Activated T-cell treated with anti-CD3 and anti-CD28 coated beads, Interleukin-2, amount 50 U/mL, for 72 hours (primary cell): ENCODE measurements around the gene TENT5A. TPM values are rescaled to one million over a fixed set of nuclear protein-coding genes. Genes with fewer than 3 reads are reported as not detected.

Experiments
- ATAC-seq, 2 donors: fragments of 150-1000 bp; cut with Tn5 transposase; replicated peaks in 1 of 2; 2 replicates each; pipeline ENCODE4 v1.10.0; 2021; ENCODE audit warnings: moderate library complexity in 2 of 2, mild to moderate bottlenecking in 1 of 2
- DNase-seq, 2 donors: peaks; one replicate each; pipeline ENCODE4 v3.0.0; 2021 to 2022; ENCODE audit warnings: mixed read lengths in 1 of 2
- H3K27ac Mint-ChIP-seq: one replicate; pipeline ENCODE4 v1.8.0; 2022; ENCODE audit warnings: mild to moderate bottlenecking, moderate library complexity, mixed read lengths
- H3K27me3 Mint-ChIP-seq: one replicate; pipeline ENCODE4 v1.8.0; 2022; ENCODE audit warnings: low read depth, mixed read lengths
- H3K36me3 Mint-ChIP-seq, 2 donors: one replicate each; pipeline ENCODE4 v1.8.0; 2022; ENCODE audit warnings: mixed read lengths in 2 of 2, mild to moderate bottlenecking in 1 of 2; ENCODE audit not compliant: insufficient read depth in 2 of 2
- H3K4me1 Mint-ChIP-seq: one replicate; pipeline ENCODE4 v1.8.0; 2022; ENCODE audit warnings: low read depth, mixed read lengths
- H3K4me3 Mint-ChIP-seq, 2 donors: one replicate each; pipeline ENCODE4 v1.8.0; 2022; ENCODE audit warnings: mild to moderate bottlenecking in 2 of 2, mixed read lengths in 2 of 2, moderate library complexity in 2 of 2
- H3K9me3 Mint-ChIP-seq, 2 donors: one replicate each; pipeline ENCODE4 v1.8.0; 2022; ENCODE audit warnings: mixed read lengths in 2 of 2
- total RNA-seq, 2 donors: library from RNA; stranded (reverse); gene quantifications; one replicate each; pipeline ENCODE4 v1.2.3, GENCODE V29; 2022

The TENT5A gene
- total RNA-seq, 2 donors from 2014 or later, result 1.7 to 2.4 TPM

DNA sequence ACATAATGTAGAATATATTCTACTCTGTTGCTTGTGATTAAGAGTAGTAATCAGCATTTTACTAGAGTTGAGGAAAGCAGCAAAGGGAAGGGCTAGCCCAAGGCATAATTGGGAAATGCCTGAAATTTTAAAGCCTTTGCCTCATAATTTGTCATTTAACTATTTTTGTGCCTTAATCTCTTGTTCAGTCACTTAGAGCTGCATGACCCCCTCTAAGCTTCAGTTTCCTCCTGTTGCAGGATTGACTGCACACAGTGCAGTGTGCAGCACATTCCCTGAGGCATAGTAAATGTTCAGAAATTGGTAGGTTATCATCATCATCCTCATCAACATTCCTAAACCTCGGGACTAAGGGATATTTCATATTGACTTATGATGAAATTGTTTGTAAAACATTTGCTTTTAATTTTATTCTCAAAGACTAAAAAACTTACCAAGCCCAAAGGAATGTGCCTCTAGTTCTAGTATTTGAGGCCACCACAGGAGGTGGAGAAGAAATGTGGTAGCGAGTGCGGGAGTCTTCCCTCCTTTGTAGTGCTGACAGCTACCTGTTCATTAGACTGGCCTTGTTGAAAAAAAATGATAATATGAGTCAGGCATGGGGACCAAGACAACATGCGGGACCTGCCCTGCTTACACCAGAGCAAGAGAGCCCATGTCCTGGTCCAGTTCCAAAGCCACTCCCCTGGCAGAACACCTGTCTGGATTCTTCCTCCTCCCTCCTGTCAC, 14.8 kb upstream of the TENT5A start:
- no peak for DNase-seq
- Mint-ChIP-seq H3K9me3 (no peaks in the 10 kb centered on the region), H3K4me1 (no peaks in the 10 kb centered on the region), H3K27me3 (peaks cover 28% of the 10 kb centered on the region), H3K36me3 (peaks cover 0 to 1% of the 10 kb centered on the region in 2 donors), H3K27ac (no peak overlapping the region), H3K4me3 (no peak overlapping the region)
- ATAC-seq, result no peak

DNA sequence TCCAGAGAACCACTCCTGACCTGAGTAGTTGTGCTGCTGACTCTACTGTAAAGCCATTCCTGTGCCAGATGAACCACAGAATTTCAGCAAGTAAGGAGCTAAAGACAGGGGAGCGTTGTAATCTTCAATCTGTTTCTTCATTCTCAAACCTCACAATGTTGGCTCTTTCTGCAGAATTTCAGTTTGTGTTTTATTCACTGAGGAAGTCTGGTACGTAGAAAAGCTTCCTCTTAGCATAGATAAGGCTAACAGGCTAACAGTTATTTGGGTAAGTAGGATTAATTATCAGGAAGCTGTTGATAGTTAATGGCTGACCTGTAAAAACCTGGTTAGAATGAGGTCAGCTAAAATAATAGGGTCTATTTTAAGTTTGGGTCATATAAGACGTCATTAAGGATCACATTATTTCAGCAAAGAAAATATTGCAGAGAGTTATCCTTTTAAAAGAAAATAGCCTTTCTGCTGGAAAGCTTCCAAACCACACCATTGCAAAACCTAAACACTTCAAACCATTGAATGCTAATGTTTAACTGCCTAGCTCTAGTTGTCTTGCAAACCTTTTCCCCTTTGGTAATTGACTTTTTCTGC, 14.1 kb upstream of the TENT5A start:
- Mint-ChIP-seq H3K4me3 (no peak overlapping the region), H3K9me3 (no peaks in the 10 kb centered on the region), H3K36me3 (peaks cover 0 to 1% of the 10 kb centered on the region in 2 donors), H3K27ac (no peak overlapping the region), H3K27me3 (peaks cover 28% of the 10 kb centered on the region), H3K4me1 (no peaks in the 10 kb centered on the region)
- no peak for ATAC-seq
- no peak for DNase-seq

DNA sequence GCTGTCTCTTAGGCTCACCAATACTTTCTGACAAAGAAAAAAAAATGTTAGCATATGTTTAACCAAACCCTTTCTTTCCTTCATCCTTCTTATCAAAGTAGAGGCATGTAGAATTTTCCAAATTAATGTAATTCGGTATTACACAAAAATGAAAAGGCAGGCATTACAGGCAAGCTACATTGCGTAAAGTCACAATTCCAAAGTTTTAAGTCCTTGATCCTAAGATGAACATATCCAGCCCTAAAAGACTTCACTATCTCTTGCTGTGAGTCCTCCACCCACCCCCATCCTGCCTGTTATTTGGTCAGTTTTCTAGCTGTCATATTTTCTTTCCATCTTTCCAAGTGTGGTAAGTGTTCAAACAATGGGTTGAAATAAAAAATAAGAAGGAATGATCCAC, 12.1 kb upstream of the TENT5A start:
- Mint-ChIP-seq H3K4me1 (no peaks in the 10 kb centered on the region), H3K4me3 (no peak overlapping the region), H3K27me3 (peaks cover 28% of the 10 kb centered on the region), H3K9me3 (no peaks in the 10 kb centered on the region), H3K27ac (no peak overlapping the region), H3K36me3 (peaks cover 0 to 1% of the 10 kb centered on the region in 2 donors)
- no peak for ATAC-seq
- DNase-seq, result no peak

DNA sequence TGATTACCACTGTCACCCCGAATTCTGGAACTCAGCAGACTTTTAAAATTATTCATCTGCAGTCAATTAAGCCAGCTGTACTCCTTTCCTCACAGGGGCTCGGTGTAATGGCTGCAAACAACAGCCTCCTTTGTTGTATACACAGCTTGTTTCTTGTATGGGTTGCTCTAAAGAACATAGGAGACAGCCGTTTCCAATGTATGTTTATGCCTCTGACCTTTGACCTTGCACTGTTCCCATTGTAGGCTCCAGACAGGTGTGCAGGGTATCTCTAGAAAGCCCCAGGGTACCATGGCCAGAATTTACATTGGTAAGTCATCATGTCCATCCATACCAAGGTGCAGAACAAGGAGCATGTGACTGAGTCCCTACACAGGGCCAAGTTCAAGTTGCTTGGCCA, 11.5 kb upstream of the TENT5A start:
- no peak overlapping the region for H3K4me3 Mint-ChIP-seq
- peaks cover 28% of the 10 kb centered on the region for H3K27me3 Mint-ChIP-seq
- DNase-seq, result no peak
- H3K36me3 Mint-ChIP-seq, result peaks cover 0 to 1% of the 10 kb centered on the region in 2 donors
- H3K27ac Mint-ChIP-seq, result no peak overlapping the region
- no peak for ATAC-seq
- no peaks in the 10 kb centered on the region for H3K4me1 Mint-ChIP-seq
- H3K9me3 Mint-ChIP-seq, result no peaks in the 10 kb centered on the region

DNA sequence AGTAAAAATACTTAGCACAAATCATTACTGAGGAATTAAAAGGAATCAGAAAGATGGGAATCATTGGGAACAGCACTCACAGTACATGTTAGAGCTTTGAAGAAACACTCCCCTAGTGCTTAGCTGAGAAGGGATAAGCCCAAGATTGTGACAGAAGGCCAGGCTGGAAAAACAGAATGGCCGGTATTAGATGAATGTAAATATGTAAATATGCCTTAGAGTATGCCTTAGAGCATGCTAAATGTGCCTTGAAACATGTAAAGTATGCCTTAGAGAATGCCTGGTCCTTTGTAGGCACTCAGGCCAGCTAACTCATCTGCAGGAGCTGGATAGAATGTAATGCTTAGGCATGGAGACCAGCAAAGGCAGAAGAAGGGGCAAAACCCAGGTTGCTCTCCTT, 10.6 kb upstream of the TENT5A start:
- H3K27ac Mint-ChIP-seq, result no peak overlapping the region
- peaks cover 0 to 1% of the 10 kb centered on the region in 2 donors for H3K36me3 Mint-ChIP-seq
- peaks cover 24% of the 10 kb centered on the region for H3K27me3 Mint-ChIP-seq
- H3K4me1 Mint-ChIP-seq, result no peaks in the 10 kb centered on the region
- ATAC-seq (no peak), DNase-seq (no peak)
- no peaks in the 10 kb centered on the region for H3K9me3 Mint-ChIP-seq
- no peak overlapping the region for H3K4me3 Mint-ChIP-seq

DNA sequence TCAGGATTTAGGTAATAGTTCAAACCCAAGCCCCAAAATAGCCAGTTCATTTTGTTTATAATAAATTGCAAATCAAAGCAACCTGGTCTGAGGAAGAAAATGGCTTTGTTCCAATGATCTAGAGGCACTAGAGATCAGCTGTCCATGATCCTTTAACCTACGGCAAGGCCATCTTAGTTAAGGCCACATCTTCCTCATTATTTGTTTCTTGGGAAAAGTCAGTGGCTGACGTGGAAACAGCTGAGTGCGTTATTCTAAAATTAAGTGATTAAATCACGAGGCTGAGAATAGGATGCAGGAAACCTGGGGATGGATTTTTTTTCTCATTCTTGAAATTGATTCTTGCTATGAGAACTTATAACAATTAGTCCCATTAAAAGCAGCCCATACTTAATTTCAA, 10.1 kb upstream of the TENT5A start:
- no peak overlapping the region for H3K27ac Mint-ChIP-seq
- ATAC-seq (no peak), DNase-seq (no peak)
- no peaks in the 10 kb centered on the region for H3K4me1 Mint-ChIP-seq
- H3K9me3 Mint-ChIP-seq, result no peaks in the 10 kb centered on the region
- H3K36me3 Mint-ChIP-seq, result peaks cover 0 to 1% of the 10 kb centered on the region in 2 donors
- peaks cover 20% of the 10 kb centered on the region for H3K27me3 Mint-ChIP-seq
- no peak overlapping the region for H3K4me3 Mint-ChIP-seq

DNA sequence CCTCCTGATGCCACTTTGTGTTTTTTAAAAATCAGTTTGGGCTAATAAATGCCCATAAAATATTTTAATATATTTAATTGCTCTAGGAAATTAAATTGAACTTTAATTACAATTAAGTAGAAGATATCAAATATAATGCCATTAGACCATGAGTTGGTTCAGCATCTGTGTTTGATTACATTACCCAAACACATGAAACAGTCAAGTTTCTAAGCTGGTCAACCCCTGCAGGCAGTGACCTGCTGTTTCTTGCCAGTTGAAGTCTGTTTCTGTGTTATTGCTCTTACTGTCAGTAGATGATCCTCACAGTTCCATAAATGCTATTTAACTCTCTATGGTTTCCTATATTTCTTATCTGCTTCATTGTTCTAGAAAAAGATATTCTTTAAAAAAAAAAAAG, 9.7 kb upstream of the TENT5A start:
- H3K4me3 Mint-ChIP-seq, result no peak overlapping the region
- no peaks in the 10 kb centered on the region for H3K4me1 Mint-ChIP-seq
- H3K27me3 Mint-ChIP-seq, result peaks cover 18% of the 10 kb centered on the region
- ATAC-seq, result no peak
- H3K9me3 Mint-ChIP-seq, result no peaks in the 10 kb centered on the region
- no peak overlapping the region for H3K27ac Mint-ChIP-seq
- peaks cover 0 to 1% of the 10 kb centered on the region in 2 donors for H3K36me3 Mint-ChIP-seq
- DNase-seq, result no peak

DNA sequence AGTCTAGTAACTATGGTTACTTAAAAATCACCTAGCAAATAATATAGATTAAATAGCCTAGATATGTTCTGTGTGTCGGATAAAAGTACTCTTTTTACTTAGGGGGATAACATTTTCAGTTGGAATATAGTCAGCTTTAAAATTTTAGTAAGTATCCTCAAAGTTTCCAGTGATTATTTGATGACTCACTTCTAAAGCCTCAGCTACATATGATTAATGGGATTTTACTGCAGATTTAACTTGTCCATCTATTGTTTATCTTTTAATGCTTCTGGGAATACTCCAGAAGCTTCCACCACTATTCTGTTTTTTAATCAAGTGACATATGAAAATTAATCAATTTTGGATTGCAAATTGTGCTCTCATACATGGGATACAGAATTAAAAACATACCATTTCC, 8.7 kb upstream of the TENT5A start:
- no peaks in the 10 kb centered on the region for H3K4me1 Mint-ChIP-seq
- no peak overlapping the region for H3K4me3 Mint-ChIP-seq
- peaks cover 18% of the 10 kb centered on the region for H3K27me3 Mint-ChIP-seq
- H3K27ac Mint-ChIP-seq, result no peak overlapping the region
- ATAC-seq (no peak), DNase-seq (no peak)
- no peaks in the 10 kb centered on the region for H3K9me3 Mint-ChIP-seq
- H3K36me3 Mint-ChIP-seq, result peaks cover 0 to 1% of the 10 kb centered on the region in 2 donors

DNA sequence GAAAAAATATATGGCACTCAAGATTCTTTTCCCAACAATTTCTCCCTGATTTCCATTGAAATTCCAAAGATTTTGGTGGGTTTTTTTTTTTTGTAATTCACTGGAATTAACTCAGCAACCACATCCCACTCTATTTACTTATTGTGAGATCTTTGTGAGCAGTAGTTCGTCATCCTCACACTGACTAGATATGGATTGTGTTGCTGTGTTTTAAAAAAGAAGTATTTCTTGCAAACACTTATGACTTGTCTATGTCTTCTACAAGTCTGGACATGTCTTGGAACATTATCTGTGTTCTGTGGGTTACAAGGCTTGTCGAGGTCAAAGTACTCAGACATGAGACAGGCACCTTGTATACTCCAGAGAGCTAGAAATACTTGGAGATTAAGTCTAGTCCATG, 7.3 kb upstream of the TENT5A start:
- H3K4me3 Mint-ChIP-seq, result no peak overlapping the region
- no peaks in the 10 kb centered on the region for H3K4me1 Mint-ChIP-seq
- no peaks in the 10 kb centered on the region for H3K36me3 Mint-ChIP-seq
- DNase-seq (no peak), ATAC-seq (no peak)
- peaks cover 10% of the 10 kb centered on the region for H3K27me3 Mint-ChIP-seq
- H3K9me3 Mint-ChIP-seq, result no peaks in the 10 kb centered on the region
- no peak overlapping the region for H3K27ac Mint-ChIP-seq

DNA sequence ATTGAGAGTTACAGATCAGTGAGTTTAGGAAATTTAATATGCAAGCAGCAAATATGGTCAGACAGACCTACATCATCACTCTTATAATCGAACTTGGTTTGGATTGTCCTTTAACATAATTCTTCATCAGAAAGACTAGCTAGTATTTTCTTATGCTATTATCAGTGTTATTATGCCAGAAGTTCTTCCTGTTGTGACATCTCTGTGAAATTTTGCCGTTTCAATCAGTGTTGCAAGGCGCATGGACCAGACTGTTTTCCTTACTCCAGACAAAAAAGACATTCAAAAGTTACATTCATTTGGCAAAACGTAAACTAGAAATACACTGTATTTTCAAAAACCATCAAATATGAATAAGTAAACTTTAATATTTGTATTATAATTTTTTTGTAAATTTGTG, 5.7 kb upstream of the TENT5A start:
- H3K27ac Mint-ChIP-seq, result no peak overlapping the region
- DNase-seq (no peak), ATAC-seq (no peak)
- no peaks in the 10 kb centered on the region for H3K4me1 Mint-ChIP-seq
- no peaks in the 10 kb centered on the region for H3K9me3 Mint-ChIP-seq
- H3K36me3 Mint-ChIP-seq, result no peaks in the 10 kb centered on the region
- H3K4me3 Mint-ChIP-seq, result no peak overlapping the region
- H3K27me3 Mint-ChIP-seq, result peaks cover 13% of the 10 kb centered on the region

DNA sequence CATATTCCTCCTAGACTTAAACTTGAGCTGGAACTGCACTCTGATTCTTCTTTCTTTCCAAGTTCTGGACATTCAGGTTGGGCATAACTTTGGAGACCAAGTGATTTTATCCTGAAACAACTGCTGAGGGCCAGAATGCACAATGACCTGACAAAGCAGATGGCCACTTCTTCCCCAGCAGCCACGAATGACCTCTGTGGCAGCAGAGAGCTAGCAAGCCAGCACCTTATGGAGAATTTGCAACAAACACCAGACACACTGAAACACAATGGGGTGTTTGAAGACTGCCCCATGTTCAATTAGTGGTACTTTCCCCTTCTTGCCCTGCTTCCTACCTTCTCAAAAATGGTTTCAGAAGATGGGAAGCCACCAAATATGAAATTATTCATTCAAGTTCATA, 4.2 kb upstream of the TENT5A start:
- Mint-ChIP-seq H3K27me3 (peaks cover 13% of the 10 kb centered on the region), H3K4me3 (no peak overlapping the region), H3K36me3 (no peaks in the 10 kb centered on the region), H3K27ac (no peak overlapping the region), H3K9me3 (no peaks in the 10 kb centered on the region), H3K4me1 (peaks cover 5% of the 10 kb centered on the region)
- DNase-seq, result no peak
- no peak for ATAC-seq

DNA sequence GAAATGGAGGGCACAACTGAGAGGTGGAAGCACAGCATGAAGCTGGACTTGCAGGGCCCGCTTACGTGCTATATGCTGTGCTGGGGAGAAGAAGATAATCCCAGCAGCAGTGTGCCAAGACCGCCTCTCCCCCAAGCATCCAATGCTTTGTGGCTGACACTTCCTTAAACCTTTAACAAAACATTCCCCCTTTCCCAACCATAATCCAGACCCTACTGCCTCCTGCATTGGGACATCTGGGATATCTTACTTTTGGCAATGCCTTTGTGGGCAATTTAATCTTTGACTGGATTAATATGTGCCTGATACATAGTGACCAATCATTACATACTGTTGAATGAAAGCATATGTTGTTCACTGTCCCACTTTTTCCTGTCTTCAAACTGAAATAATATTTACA, 3.1 kb upstream of the TENT5A start:
- Mint-ChIP-seq H3K36me3 (no peaks in the 10 kb centered on the region), H3K4me3 (no peak overlapping the region), H3K27ac (no peak overlapping the region), H3K27me3 (peaks cover 23% of the 10 kb centered on the region), H3K9me3 (no peaks in the 10 kb centered on the region), H3K4me1 (peaks cover 16% of the 10 kb centered on the region)
- ATAC-seq, result no peak
- no peak for DNase-seq

DNA sequence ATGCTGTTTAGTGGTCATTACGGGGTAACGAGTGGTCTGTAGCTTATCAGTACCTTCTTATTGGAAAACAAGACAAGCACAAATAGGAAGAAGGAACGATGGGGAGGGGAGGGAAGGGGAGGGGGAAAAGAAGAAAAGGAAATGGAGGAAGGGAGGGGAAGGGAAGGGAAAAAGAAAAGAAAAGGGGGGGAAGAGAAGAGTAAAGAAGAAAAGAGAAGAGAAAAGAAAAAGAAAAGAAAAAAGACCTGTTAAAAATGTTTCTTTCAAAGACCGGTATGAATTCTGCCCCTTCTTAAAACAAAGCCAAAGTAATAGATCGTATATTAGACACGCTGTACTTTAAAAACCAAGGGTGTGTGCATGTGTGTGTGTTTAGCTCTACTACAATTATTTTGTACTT, 2.4 kb upstream of the TENT5A start:
- Mint-ChIP-seq H3K4me1 (peaks cover 22% of the 10 kb centered on the region), H3K4me3 (no peak overlapping the region), H3K27ac (no peak overlapping the region), H3K27me3 (peaks cover 29% of the 10 kb centered on the region), H3K36me3 (no peaks in the 10 kb centered on the region), H3K9me3 (no peaks in the 10 kb centered on the region)
- DNase-seq (no peak), ATAC-seq (no peak)
